GM23248 (cell line): ENCODE results near the gene ZNF835. TPM values are rescaled to one million over a fixed set of nuclear protein-coding genes. Genes with fewer than 3 reads are reported as not detected.
"Not testable (repeated sequence)": the region's sequence is repeated elsewhere in the genome, so short reads cannot be mapped to it uniquely, and the experiment has no call there.

ENCODE experiments used
- DNase-seq: peaks from one replicate; pipeline ENCODE4 v3.0.0-alpha.2; 2015
- H2AFZ ChIP-seq: fragments of 200-600 bp; sonication (generic); 2 replicates; pipeline ENCODE4 v1.6.1; 2016; ENCODE audit warnings: antibody characterized with exemption
- H3F3A ChIP-seq: fragments of 200-600 bp; sonication (generic); 2 replicates; pipeline ENCODE4 v1.6.1; 2016; ENCODE audit warnings: mild to moderate bottlenecking, antibody characterized with exemption, mixed run types; ENCODE audit not compliant: insufficient read depth
- H3K27ac ChIP-seq: fragments of 200-600 bp; sonication (generic); 2 replicates; pipeline ENCODE4 v1.5.1; 2016; ENCODE audit warnings: mild to moderate bottlenecking
- H3K27me3 ChIP-seq: fragments of 200-600 bp; sonication (generic); replicated peaks from 2 replicates; pipeline ENCODE4 v1.6.1; 2016; ENCODE audit warnings: mild to moderate bottlenecking; ENCODE audit not compliant: insufficient read depth
- H3K36me3 ChIP-seq: fragments of 200-600 bp; sonication (generic); 2 replicates; pipeline ENCODE4 v1.6.1; 2016; ENCODE audit warnings: low read depth, mild to moderate bottlenecking
- H3K4me1 ChIP-seq: fragments of 200-600 bp; sonication (generic); 2 replicates; pipeline ENCODE4 v1.6.1; 2016; ENCODE audit warnings: mild to moderate bottlenecking; ENCODE audit not compliant: insufficient read depth
- H3K4me2 ChIP-seq: fragments of 200-600 bp; sonication (generic); one replicate; pipeline ENCODE4 v1.6.1; 2016; ENCODE audit warnings: mild to moderate bottlenecking; ENCODE audit not compliant: unreplicated experiment
- H3K4me3 ChIP-seq: fragments of 200-600 bp; sonication (generic); 2 replicates; pipeline ENCODE4 v1.5.1; 2016; ENCODE audit warnings: mild to moderate bottlenecking
- H3K79me2 ChIP-seq: fragments of 200-600 bp; sonication (generic); 2 replicates; pipeline ENCODE4 v1.6.1; 2016; ENCODE audit warnings: mild to moderate bottlenecking; ENCODE audit not compliant: insufficient read depth
- H3K9ac ChIP-seq: fragments of 200-600 bp; sonication (generic); 2 replicates; pipeline ENCODE4 v1.6.1; 2016; ENCODE audit warnings: mild to moderate bottlenecking
- H3K9me2 ChIP-seq: fragments of 200-600 bp; sonication (generic); 2 replicates; pipeline ENCODE4 v1.6.1; 2016; ENCODE audit warnings: mixed run types, mild to moderate bottlenecking, moderate library complexity; ENCODE audit not compliant: insufficient read depth
- H3K9me3 ChIP-seq: fragments of 200-600 bp; sonication (generic); one replicate; pipeline ENCODE4 v1.6.1; 2017; ENCODE audit warnings: low read depth
- H4K20me1 ChIP-seq: fragments of 200-600 bp; sonication (generic); 2 replicates; pipeline ENCODE4 v1.6.0; 2016; ENCODE audit not compliant: insufficient read depth
- EZH2 ChIP-seq: fragments of 200-600 bp; sonication (generic); IDR thresholded peaks from 2 replicates; pipeline ENCODE4 v1.6.1; 2018; ENCODE audit warnings: antibody characterized with exemption, mild to moderate bottlenecking; ENCODE audit not compliant: insufficient read depth, poor library complexity, severe bottlenecking
- EZH2phosphoT487 ChIP-seq: fragments of 200-600 bp; sonication (generic); IDR thresholded peaks from 2 replicates; pipeline ENCODE4 v1.6.1; 2018; ENCODE audit warnings: antibody characterized with exemption, moderate library complexity, mild to moderate bottlenecking, low read depth; ENCODE audit not compliant: insufficient read depth
- WGBS, 2 experiments: methylation state at CpG; one replicate each; pipeline ENCODE4 v1.1.6; 2015 to 2017; ENCODE audit warnings: low lambda C conversion rate in 2 of 2, low coverage in 1 of 2; ENCODE audit errors: missing lambda C conversion rate in 2 of 2; 5-methylcytosine and 5-hydroxymethylcytosine counted together
- in situ Hi-C: fragments of 300-500 bp; cut with MboI; formaldehyde crosslinking; loops from 2 replicates; pipeline ENCODE4 v1.15.0; 2020
- polyA plus RNA-seq: library from polyadenylated mRNA; unstranded; fragments of >200 nt; fragmentation: Nextera tagmentation; extraction: Ambion mirVana; gene quantifications from 2 replicates; pipeline ENCODE4 v1.2.1, GENCODE V29; 2016
- total RNA-seq: library from RNA; depleted of rRNA; stranded (reverse); fragments of >200 nt; shearing (Covaris generic); gene quantifications from 2 replicates; pipeline ENCODE4 v1.2.3, GENCODE V29; 2014

Gene ZNF835
- total and polyA plus RNA-seq, 2 experiments from 2014 or later: 0.09 TPM; not detected in 1

DNA sequence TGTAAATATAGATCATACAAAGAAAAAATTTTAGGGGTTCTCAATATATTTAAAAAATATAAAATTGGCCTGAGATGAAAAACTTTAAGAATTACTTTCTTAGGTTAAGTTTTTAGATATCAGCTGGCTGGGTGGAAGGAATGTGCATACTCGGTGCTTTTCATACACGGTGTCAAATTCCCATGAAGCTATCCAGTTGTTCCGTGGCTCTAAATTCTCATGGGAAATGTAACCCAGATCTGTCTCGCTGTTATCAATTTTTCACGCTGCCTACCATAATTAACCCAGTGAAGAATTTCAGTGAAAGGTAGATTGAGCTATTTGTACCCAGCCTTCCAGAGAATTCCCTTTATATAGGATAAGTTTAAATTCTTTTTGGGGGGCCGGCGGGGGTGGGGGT lies 11.6 kb upstream of the ZNF835 start:
- H3K79me2 ChIP-seq: no peaks in the 10 kb centered on the region
- H2AFZ ChIP-seq: no peak overlapping the region
- no peak overlapping the region for H3K4me3 ChIP-seq
- H3K9me3 ChIP-seq: no peaks in the 10 kb centered on the region
- no peak overlapping the region for H3K4me2 ChIP-seq
- no peak overlapping the region for H3K27ac ChIP-seq
- no peak overlapping the region for H3K9ac ChIP-seq
- DNase-seq: no peak
- no peaks in the 10 kb centered on the region for H3K4me1 ChIP-seq
- no peaks in the 10 kb centered on the region for H4K20me1 ChIP-seq
- no peaks in the 10 kb centered on the region for H3K27me3 ChIP-seq
- in situ Hi-C loops: no loop called here
- no peaks in the 10 kb centered on the region for H3F3A ChIP-seq
- WGBS, 2 experiments: 16 to 17% methylated on average over 7 of the region's 7 CpGs
- no peak for TF ChIP-seq EZH2
- TF ChIP-seq EZH2phosphoT487: no peak
- no peaks in the 10 kb centered on the region for H3K9me2 ChIP-seq
- H3K36me3 ChIP-seq: no peaks in the 10 kb centered on the region

DNA sequence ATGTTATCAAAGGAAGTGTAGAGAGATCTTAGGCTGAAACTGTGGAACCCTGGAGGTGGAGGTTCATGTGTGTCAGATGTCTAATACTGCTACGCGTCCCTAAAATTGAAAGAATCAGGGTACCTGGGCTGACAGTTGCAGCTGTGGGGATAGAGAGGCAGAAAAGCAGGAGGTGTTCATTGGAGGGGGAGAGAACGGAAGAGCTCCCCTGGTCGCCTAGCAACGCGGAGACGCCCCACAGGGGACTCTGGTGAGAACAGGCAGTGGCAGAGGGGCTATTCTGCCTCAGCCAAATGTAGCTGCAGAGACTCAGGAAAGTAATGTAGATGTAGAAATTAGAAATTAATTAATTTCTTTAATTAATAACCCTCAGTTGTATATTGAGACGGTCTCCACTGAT lies 10.1 kb upstream of the ZNF835 start:
- Histone ChIP-seq H2AFZ (no peak overlapping the region), H3F3A (no peaks in the 10 kb centered on the region), H3K27ac (no peak overlapping the region), H3K9me3 (no peaks in the 10 kb centered on the region), H4K20me1 (no peaks in the 10 kb centered on the region), H3K27me3 (no peaks in the 10 kb centered on the region), H3K36me3 (no peaks in the 10 kb centered on the region), H3K9me2 (no peaks in the 10 kb centered on the region), H3K4me1 (no peaks in the 10 kb centered on the region), H3K4me2 (no peak overlapping the region), H3K4me3 (no peak overlapping the region), H3K9ac (no peak overlapping the region), H3K79me2 (no peaks in the 10 kb centered on the region)
- 48 to 52% methylated on average over 8 of the region's 8 CpGs for WGBS, 2 experiments
- DNase-seq: no peak
- no peak for TF ChIP-seq EZH2phosphoT487
- TF ChIP-seq EZH2: no peak
- in situ Hi-C loops: no loop called here

DNA sequence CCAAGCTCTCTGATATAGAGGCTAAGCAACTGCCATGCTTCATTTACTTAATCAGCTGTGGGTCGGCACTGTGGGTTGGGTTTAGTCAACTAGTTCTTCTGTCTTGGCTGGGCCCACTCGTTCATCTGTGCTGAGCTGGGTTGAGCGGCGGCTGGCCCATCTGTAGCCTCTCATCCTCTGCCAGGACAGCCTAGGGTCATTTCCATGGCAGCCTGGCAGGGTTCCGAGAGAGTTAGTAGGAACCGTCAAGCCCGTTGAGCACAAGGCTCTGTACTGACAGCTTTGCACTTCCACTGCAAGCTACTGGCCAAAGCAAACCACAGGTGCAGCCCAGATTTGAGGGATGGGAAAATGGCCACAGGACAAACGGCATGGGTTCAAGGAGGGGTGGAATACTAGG lies 6.6 kb upstream of the ZNF835 start:
- WGBS, 2 experiments: 1 to 3% methylated on average over 8 of the region's 8 CpGs
- in situ Hi-C loops: no loop called here
- H3K9ac ChIP-seq: no peak overlapping the region
- H3K27me3 ChIP-seq: no peaks in the 10 kb centered on the region
- no peaks in the 10 kb centered on the region for H3K4me1 ChIP-seq
- no peaks in the 10 kb centered on the region for H3K36me3 ChIP-seq
- H3K9me3 ChIP-seq: no peaks in the 10 kb centered on the region
- H4K20me1 ChIP-seq: no peaks in the 10 kb centered on the region
- H3K79me2 ChIP-seq: no peaks in the 10 kb centered on the region
- TF ChIP-seq EZH2phosphoT487: no peak
- no peak for TF ChIP-seq EZH2
- no peak overlapping the region for H3K4me2 ChIP-seq
- no peak for DNase-seq
- H3K4me3 ChIP-seq: no peak overlapping the region
- no peaks in the 10 kb centered on the region for H3K9me2 ChIP-seq
- H2AFZ ChIP-seq: no peak overlapping the region
- no peaks in the 10 kb centered on the region for H3F3A ChIP-seq
- H3K27ac ChIP-seq: no peak overlapping the region

DNA sequence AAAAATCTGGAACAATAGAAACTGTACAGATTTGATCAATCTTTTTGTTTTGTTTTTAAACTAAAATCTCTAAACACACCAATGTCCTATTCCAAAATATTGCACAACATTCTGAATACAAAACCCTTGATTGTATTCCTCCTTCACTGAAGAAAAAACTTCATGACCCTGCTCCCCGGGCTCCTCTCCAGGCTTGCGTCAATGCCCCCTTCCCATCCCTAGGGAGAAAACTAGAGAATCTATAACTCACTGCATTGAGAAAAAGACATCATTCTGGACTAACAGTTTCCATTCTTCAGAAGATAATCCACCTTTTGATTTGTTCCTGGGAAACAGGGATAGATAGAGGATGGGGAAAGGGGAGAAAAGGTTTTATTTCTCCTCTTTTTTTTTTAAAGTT lies 1.1 kb upstream of the ZNF835 start:
- H3K4me2 ChIP-seq, H4K20me1 ChIP-seq, H3F3A ChIP-seq, H3K9me2 ChIP-seq, H3K9me3 ChIP-seq, H3K27ac ChIP-seq, H3K27me3 ChIP-seq, in situ Hi-C loops, H3K4me3 ChIP-seq, DNase-seq, H2AFZ ChIP-seq, H3K79me2 ChIP-seq, H3K4me1 ChIP-seq, H3K9ac ChIP-seq, H3K36me3 ChIP-seq: not testable (repeated sequence)
- 72 to 76% methylated on average over 2 of the region's 2 CpGs for WGBS, 2 experiments

DNA sequence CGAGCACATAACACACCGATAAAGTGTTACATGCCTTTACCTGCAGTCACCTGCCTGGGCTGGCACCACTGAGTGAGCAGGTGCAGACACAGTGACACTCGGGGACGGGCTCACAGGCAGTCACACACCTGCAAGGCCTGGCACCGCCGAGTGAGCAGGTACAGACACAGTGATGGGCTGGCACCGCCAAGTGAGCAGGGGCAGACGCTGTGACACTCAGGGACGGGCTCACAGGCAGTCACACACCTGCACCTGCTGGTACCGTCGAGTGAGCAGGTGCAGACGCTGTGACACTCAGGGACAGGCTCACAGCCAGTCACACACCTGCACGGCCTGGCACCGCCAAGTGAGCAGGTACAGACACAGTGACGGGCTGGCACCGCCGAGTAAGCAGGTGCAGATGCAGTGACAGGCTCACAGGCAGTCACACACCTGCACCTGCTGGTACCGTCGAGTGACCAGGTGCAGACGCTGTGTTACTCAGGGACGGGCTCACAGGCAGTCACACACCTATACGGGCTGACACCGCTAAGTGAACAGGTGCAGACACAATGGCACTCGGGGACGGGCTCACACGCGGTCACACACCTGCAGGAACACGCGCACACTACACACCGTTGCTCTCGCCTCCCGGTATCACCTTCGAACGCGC lies 470 bp downstream of the ZNF835 start:
- Histone ChIP-seq H3K27ac (no peak overlapping the region), H3K4me2 (no peak overlapping the region), H3K9me2 (no peaks in the 10 kb centered on the region), H3K9ac (no peak overlapping the region), H3K4me1 (no peaks in the 10 kb centered on the region), H3K36me3 (no peaks in the 10 kb centered on the region), H3K4me3 (no peak overlapping the region), H2AFZ (no peak overlapping the region), H4K20me1 (no peaks in the 10 kb centered on the region), H3K27me3 (no peaks in the 10 kb centered on the region), H3F3A (no peaks in the 10 kb centered on the region), H3K9me3 (no peaks in the 10 kb centered on the region), H3K79me2 (no peaks in the 10 kb centered on the region)
- TF ChIP-seq EZH2phosphoT487 (no peak), EZH2 (no peak)
- in situ Hi-C loops: no loop called here
- 27 to 43% methylated on average over 22 to 31 of the region's 35 CpGs for WGBS, 2 experiments
- no peak for DNase-seq
